NCI-H187 (cell line): ENCODE results near the gene SLC7A9.
"Not testable (repeated sequence)": the region's sequence is repeated elsewhere in the genome, so short reads cannot be mapped to it uniquely, and the experiment has no call there.

ENCODE experiments used
- DNase-seq, 2 experiments: peaks; one replicate each; lab custom pipeline; 2025; lab: John Stamatoyannopoulos, UW

SLC7A9 gene

GRCh38 chr19:32885255-32885654, 15.7 kb upstream of the SLC7A9 start:
- DNase-seq: not testable (repeated sequence)

GRCh38 chr19:32881766-32882165, 12.2 kb upstream of the SLC7A9 start:
- no peak for DNase-seq

GRCh38 chr19:32880622-32881021, 11.1 kb upstream of the SLC7A9 start:
- DNase-seq: no peak

- DNase-seq: no peak
These were observed 10.2 kb upstream of the SLC7A9 start for GRCh38 chr19:32879741-32880140.

- DNase-seq: no peak
These were observed 9.4 kb upstream of the SLC7A9 start for GRCh38 chr19:32878988-32879387.

- DNase-seq: no peak
These were observed 8.6 kb upstream of the SLC7A9 start for GRCh38 chr19:32877977-32878745.

- no peak for DNase-seq
These were observed 7.9 kb upstream of the SLC7A9 start for GRCh38 chr19:32877323-32877912.

- no peak for DNase-seq
These were observed 7.3 kb upstream of the SLC7A9 start for GRCh38 chr19:32876919-32877285.

GRCh38 chr19:32876236-32876918, 6.8 kb upstream of the SLC7A9 start:
- no peak for DNase-seq

GRCh38 chr19:32875428-32875827, 5.9 kb upstream of the SLC7A9 start:
- no peak for DNase-seq

GRCh38 chr19:32874605-32875004, 5.0 kb upstream of the SLC7A9 start:
- DNase-seq: no peak

GRCh38 chr19:32873247-32873959, 3.8 kb upstream of the SLC7A9 start:
- no peak for DNase-seq

- no peak for DNase-seq
These were observed 2.8 kb upstream of the SLC7A9 start for GRCh38 chr19:32872391-32872790.

- DNase-seq: no peak
These were observed 1.4 kb upstream of the SLC7A9 start for GRCh38 chr19:32870981-32871451.

GRCh38 chr19:32869966-32870573, 503 bp upstream of the SLC7A9 start:
- DNase-seq: no peak

GRCh38 chr19:32868206-32868950, 1.2 kb downstream of the SLC7A9 start:
- no peak for DNase-seq

- DNase-seq: not testable (repeated sequence)
These were observed 2.1 kb downstream of the SLC7A9 start for GRCh38 chr19:32867436-32867835.

GRCh38 chr19:32866564-32867265, 2.9 kb downstream of the SLC7A9 start:
- DNase-seq: no peak

- no peak for DNase-seq
These were observed 3.5 kb downstream of the SLC7A9 start for GRCh38 chr19:32866061-32866460.

- DNase-seq: no peak
These were observed 4.2 kb downstream of the SLC7A9 start for GRCh38 chr19:32865326-32865725.
